ENCODE measurements around the gene PNN.

Gene PNN

DNA sequence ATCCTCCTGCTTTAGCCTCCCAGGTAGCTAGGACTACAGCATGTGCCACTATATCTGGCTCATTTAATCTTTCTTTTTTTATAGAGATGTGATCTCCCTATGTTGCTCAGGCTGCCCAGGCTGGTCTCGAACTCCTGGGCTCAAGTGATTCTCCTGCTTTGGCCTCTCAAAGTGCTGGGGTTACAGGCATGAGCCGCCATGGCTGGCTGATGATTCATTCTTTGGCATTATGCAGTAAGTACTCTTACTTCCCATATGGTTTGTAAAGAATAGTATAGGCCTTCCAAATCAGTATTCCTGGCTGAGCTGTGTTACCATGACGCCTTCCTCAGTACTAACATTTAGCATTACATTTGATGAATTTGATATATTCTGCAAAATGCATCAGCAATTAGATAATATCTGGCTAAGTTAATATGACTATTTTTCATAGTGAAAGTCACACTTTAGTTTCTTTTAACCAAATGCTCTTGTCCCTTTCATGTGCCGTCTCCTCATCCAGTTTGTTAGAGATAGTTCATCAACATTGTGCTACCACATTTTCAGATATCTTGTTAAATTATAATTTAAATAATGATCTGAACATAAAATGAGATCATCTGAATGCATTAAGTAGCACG lies 55.5 kb downstream of the PNN start:
- DNase-seq = no peak

DNA sequence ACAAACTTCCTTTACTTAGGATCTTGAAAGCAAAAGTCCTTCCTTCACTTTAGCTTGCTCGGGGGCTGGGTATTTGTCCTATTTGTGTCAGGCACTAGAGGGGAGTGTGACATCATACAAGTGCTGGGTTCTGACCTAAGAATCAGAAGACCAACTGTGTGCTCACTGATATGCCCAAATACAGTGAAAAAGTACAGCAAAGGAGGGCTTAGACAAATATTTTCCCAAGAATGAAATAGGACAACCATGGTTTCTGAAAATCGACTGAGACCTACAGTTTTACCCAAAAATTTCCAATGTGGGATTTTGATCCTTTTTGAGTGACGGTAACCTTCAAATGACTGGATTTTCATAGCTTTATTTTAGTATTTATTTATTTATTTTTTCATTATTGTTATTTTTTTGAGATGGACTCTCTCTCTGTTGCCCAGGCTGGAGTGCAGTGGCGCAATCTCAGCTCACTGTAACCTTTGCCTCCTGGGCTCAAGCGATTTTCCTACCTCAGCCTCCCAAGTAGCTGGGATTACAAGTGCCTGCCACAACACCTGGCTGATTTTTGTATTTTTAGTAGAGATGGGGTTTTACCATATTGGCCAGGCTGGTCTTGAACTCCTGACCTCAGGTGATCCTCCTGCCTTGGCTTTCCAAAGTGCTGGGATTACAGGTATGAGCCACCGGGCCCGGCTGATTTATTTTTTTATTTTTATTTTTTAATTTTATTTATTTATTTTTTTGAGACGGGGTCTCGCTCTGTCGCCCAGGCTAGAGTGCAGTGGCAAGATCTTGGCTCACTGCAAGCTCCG lies 56.9 kb downstream of the PNN start:
- DNase-seq = peak; percentile 53

All from CD4-positive, alpha-beta T cell treated with Interleukin-6 for 4 hours (primary cell).